ENCODE measurements around the gene TMEM74B. TPM values are rescaled to one million over a fixed set of nuclear protein-coding genes. Genes with fewer than 3 reads are reported as not detected.

TMEM74B gene
- total and polyA plus RNA-seq, 9 of the 15 experiments (the other 6 are each of a cell fraction or from before 2014, with no cell fraction given), result 0.24 to 19.0 (median 7.5) TPM

DNA sequence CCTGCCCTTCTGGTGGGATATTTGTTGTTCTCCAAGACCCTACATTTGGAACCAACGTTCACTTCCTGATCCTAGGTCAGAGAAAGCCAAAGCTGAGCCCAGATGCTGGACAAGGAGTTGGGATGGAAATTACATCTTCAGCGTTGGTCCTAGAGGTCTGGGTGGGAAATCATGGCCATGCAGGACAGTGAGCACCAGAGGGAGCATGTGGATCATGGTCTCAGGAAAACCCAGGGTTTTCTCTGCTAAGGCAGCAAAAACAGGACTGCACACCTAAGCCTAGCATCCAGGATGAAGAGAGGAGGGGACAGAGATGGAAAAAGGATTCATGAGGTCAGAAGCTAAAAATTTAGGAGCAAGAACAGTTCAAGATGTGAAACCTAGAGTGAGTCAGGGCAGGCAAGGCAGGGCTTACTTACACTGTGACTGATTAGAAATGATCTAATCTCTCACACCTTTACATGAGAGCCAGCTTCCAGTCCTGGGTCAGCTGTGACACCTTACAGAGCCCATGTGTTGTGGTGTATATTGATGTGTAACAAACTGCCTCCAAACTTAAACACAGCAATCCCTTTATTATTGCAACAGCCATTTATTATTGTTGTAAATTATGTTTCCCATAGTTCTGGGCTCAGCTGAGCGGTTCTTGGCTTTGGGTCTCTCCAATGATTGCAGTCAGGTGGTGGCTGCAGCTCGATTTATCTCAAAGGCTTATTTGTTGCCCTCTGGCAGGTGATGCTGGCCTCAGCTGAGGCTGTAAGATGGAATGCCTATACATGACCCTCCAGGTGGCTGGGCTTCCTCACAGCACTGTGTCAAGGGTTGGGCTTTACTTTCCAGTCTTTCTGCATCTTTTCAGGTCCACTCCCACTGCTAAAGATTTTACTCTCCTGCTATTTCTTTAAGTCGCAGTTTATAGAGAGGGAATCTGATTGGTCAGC is 24.9 kb upstream of the TMEM74B start (continued):
- TF ChIP-seq, protein P1, sequence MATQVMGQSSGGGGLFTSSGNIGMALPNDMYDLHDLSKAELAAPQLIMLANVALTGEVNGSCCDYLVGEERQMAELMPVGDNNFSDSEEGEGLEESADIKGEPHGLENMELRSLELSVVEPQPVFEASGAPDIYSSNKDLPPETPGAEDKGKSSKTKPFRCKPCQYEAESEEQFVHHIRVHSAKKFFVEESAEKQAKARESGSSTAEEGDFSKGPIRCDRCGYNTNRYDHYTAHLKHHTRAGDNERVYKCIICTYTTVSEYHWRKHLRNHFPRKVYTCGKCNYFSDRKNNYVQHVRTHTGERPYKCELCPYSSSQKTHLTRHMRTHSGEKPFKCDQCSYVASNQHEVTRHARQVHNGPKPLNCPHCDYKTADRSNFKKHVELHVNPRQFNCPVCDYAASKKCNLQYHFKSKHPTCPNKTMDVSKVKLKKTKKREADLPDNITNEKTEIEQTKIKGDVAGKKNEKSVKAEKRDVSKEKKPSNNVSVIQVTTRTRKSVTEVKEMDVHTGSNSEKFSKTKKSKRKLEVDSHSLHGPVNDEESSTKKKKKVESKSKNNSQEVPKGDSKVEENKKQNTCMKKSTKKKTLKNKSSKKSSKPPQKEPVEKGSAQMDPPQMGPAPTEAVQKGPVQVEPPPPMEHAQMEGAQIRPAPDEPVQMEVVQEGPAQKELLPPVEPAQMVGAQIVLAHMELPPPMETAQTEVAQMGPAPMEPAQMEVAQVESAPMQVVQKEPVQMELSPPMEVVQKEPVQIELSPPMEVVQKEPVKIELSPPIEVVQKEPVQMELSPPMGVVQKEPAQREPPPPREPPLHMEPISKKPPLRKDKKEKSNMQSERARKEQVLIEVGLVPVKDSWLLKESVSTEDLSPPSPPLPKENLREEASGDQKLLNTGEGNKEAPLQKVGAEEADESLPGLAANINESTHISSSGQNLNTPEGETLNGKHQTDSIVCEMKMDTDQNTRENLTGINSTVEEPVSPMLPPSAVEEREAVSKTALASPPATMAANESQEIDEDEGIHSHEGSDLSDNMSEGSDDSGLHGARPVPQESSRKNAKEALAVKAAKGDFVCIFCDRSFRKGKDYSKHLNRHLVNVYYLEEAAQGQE (IDR thresholded peaks at IDR 0.05; ENCODE audit: borderline replicate concordance), result peak; percentile 53; the same call in 1 of the 2 replicates
- TF ChIP-seq, protein P1 (CRISPR knock-in tag; IDR thresholded peaks at IDR 0.05; ENCODE audit: low read depth), result no peak
- TF ChIP-seq NR1H2 (CRISPR knock-in tag; IDR thresholded peaks at IDR 0.05) (no peak), PHTF2 (CRISPR knock-in tag; IDR thresholded peaks at IDR 0.05) (no peak), TOE1 (IDR thresholded peaks at IDR 0.05; ENCODE audit: borderline replicate concordance) (no peak), TOE1 (CRISPR knock-in tag; IDR thresholded peaks at IDR 0.05; ENCODE audit: borderline replicate concordance, low read depth) (no peak), TAF7 (tag; IDR thresholded peaks at IDR 0.05) (no peak), STAT5B (CRISPR knock-in tag; IDR thresholded peaks at IDR 0.05) (no peak), EGR1 (conservative IDR thresholded peaks at IDR 0.05) (no peak), POLR3A (IDR thresholded peaks at IDR 0.05; ENCODE audit: borderline replicate concordance, extremely low read depth, insufficient read depth, insufficient read length) (no peak)
- TF ChIP-seq, protein P2, sequence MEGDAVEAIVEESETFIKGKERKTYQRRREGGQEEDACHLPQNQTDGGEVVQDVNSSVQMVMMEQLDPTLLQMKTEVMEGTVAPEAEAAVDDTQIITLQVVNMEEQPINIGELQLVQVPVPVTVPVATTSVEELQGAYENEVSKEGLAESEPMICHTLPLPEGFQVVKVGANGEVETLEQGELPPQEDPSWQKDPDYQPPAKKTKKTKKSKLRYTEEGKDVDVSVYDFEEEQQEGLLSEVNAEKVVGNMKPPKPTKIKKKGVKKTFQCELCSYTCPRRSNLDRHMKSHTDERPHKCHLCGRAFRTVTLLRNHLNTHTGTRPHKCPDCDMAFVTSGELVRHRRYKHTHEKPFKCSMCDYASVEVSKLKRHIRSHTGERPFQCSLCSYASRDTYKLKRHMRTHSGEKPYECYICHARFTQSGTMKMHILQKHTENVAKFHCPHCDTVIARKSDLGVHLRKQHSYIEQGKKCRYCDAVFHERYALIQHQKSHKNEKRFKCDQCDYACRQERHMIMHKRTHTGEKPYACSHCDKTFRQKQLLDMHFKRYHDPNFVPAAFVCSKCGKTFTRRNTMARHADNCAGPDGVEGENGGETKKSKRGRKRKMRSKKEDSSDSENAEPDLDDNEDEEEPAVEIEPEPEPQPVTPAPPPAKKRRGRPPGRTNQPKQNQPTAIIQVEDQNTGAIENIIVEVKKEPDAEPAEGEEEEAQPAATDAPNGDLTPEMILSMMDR (IDR thresholded peaks at IDR 0.05 in 2 of 3, conservative IDR thresholded peaks at IDR 0.05 in 1 of 3; ENCODE audit: insufficient read depth in 2 of 3, low read depth in 1 of 3, low read length in 3 of 3), result peak; percentile 48 to 57 (median 49)
- TF ChIP-seq, protein P3, sequence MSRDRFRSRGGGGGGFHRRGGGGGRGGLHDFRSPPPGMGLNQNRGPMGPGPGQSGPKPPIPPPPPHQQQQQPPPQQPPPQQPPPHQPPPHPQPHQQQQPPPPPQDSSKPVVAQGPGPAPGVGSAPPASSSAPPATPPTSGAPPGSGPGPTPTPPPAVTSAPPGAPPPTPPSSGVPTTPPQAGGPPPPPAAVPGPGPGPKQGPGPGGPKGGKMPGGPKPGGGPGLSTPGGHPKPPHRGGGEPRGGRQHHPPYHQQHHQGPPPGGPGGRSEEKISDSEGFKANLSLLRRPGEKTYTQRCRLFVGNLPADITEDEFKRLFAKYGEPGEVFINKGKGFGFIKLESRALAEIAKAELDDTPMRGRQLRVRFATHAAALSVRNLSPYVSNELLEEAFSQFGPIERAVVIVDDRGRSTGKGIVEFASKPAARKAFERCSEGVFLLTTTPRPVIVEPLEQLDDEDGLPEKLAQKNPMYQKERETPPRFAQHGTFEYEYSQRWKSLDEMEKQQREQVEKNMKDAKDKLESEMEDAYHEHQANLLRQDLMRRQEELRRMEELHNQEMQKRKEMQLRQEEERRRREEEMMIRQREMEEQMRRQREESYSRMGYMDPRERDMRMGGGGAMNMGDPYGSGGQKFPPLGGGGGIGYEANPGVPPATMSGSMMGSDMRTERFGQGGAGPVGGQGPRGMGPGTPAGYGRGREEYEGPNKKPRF (IDR thresholded peaks at IDR 0.05; ENCODE audit: low read depth, low read length), result no peak

Measured in K562 (cell line).